GM18526 (cell line): Measurements from ENCODE around the gene RRBP1.

Source experiments
- POLR2A ChIP-seq: IDR thresholded peaks from 3 replicates; pipeline ENCODE4 v1.6.1; 2011; ENCODE audit not compliant: insufficient read length; ENCODE audit errors: extremely low read depth

The RRBP1 gene

DNA sequence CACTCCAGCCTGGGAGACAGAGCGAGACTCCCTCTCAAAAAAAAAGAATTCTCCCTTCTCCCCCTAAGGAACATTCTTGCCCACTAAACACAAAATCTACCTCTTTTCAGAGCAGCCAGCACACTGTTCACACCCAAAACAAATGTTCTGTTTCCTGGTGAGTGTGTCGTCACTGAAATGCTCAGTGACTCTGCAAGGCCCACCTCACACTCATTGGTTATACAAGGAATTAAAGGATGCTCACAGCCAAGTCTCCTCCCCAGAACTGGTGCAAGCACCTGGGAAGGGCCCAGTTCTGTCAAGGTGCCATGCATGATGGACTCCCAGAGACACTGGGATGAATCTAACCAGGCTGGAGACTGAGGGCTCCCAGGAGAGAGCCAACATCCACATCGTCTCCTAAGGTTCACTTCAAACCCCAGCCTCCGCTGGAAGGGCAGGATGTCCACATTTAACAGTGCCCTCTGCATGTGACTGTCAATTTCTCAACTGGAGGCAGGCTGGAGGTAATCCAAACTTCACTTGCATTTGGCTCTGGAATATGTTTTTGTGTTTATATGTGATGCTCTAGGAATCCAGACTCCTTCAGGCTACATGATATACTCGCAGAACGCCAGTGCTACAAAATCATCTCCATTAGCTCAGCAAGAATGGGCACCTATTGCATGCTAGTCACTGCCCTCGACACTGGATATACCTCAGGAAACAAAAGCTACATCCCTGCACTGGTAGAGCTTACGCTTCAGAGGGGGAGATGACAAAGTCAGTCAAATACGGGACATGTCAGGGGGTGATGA is 7.1 kb downstream of the RRBP1 start:
- no peak for TF ChIP-seq POLR2A

- TF ChIP-seq POLR2A, result no peak
Measured at GRCh38 chr20:17673084-17673483, 9.0 kb downstream of the RRBP1 start.

DNA sequence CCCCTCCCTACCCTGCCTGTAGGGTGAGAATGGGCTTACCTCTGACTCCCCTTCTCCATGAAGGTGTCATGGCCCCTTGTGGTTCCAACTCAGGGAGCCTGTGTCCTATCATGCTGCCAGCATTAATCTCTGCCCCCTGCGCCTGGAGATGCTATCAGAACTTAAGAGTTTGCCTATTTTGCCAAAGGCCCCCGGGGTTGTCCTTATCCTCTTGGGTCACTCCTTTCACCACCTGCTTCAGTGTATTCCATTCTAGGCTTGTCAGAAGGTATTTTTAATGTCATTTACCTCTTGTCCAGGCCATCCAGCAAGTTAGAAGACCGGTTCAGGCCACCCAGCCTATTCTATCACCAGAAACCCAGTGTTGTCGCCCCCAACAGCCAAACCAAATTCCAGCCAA is 10.5 kb downstream of the RRBP1 start:
- no peak for TF ChIP-seq POLR2A

- TF ChIP-seq POLR2A, result no peak
Measured at GRCh38 chr20:17671011-17671410, 11.0 kb downstream of the RRBP1 start.

- TF ChIP-seq POLR2A, result no peak
Measured at GRCh38 chr20:17669306-17669931, 12.6 kb downstream of the RRBP1 start.

- TF ChIP-seq POLR2A, result no peak
Measured at GRCh38 chr20:17668432-17668831, 13.6 kb downstream of the RRBP1 start.

DNA sequence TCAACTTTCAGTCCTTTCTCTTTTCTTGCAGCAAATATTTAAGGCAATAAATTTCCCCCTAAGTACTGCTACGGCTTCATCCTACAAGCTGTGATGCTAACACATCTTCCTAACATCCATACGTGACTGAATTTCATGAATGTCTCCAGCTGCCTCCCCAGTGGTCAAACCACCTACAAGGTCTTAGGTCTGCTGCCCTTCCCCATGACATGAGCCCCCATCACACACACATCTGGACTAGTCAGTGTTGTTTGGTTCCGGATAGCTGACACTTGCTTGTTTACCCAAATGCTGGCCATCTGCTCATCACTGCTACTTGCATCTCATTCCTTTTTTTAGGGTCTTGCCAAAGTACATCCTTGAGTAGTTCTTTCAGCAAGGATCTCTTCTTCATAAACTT is 14.6 kb downstream of the RRBP1 start:
- TF ChIP-seq POLR2A, result no peak

- no peak for TF ChIP-seq POLR2A
Measured at GRCh38 chr20:17666481-17666880, 15.6 kb downstream of the RRBP1 start.

DNA sequence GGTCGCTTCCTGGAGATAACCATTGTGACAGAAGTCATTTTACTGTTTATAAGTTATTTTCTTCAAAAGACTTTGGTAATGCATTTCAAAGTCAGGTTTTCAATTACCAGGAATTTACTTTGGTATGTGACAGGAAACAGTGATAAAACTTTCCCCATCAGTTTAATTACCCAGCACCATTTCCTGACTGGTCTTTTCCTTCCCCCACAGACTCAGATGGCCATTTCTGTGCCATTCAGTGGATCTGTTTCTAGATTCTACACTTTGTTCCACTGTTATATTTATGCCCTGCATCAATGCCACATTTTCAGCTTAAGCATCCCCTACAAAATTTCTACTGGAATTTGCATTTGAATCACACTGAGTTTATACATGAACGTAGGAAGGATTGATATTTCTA is 16.3 kb downstream of the RRBP1 start:
- TF ChIP-seq POLR2A, result no peak

GRCh38 chr20:17664025-17664633 is 17.9 kb downstream of the RRBP1 start:
- no peak for TF ChIP-seq POLR2A

DNA sequence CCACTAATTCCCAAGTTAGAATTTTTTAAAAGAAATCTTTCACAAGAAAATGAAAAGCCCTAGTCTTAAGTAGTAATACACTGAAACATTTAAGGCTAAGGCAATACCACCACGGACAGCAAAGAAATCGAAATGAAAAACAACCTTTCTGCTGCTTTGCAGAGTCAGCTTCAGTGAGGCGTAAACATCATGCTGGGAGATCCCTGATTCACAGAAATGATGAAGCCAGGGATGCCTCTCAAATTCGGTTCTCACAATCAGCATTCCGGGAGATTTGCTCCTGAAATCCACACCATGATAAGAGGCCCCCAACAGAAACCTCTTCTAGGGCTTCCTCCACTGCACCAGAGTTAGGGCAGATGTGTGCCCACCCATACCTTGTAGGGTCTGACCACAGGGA is 18.6 kb downstream of the RRBP1 start:
- no peak for TF ChIP-seq POLR2A

GRCh38 chr20:17663040-17663399 is 19.0 kb downstream of the RRBP1 start:
- TF ChIP-seq POLR2A, result no peak

GRCh38 chr20:17662333-17663039 is 19.6 kb downstream of the RRBP1 start:
- TF ChIP-seq POLR2A, result no peak

GRCh38 chr20:17661121-17661744 is 20.8 kb downstream of the RRBP1 start:
- TF ChIP-seq POLR2A, result no peak

GRCh38 chr20:17660667-17661066 is 21.4 kb downstream of the RRBP1 start:
- no peak for TF ChIP-seq POLR2A
